Measurements from ENCODE around the gene ANXA2R. TPM values are rescaled to one million over a fixed set of nuclear protein-coding genes. Genes with fewer than 3 reads are reported as not detected.
"Not testable (repeated sequence)": the region's sequence is repeated elsewhere in the genome, so short reads cannot be mapped to it uniquely, and the experiment has no call there.

ANXA2R gene
- total and polyA plus RNA-seq, 4 donors, result 0.49 to 2.0 (median 0.71) TPM

DNA sequence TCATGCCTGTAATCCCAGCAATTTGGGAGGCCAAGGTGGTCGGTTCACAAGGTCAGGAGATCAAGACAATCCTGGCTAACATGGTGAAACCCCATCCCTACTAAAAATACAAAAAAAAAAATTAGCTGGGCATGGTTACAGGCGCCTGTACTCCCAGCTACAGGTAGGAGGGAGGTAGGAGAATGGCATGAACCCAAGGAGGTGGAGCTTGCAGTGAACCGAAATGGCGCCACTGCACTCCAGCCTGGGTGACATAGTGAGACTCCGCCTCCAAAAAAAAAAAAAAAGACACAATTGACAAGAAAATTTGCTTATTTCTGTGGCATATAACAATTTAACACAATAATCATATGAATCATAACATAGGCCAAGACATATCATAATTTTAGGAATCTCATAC is 45.3 kb upstream of the ANXA2R start:
- 94% methylated on average over 5 of the region's 5 CpGs for WGBS
- no peak for DNase-seq (ENCODE audit: low spot score)
- H3K27ac ChIP-seq (ENCODE audit: low read depth in 1 of 2, low read length in 2 of 2), result no peak overlapping the region
- TF ChIP-seq RAD21 (IDR thresholded peaks at IDR 0.05) (no peak), ATF3 (IDR thresholded peaks at IDR 0.05) (no peak), JUND (IDR thresholded peaks at IDR 0.05) (no peak), EGR1 (IDR thresholded peaks at IDR 0.05; ENCODE audit: low read depth in 2 of 2) (no peak), ZBTB33 (IDR thresholded peaks at IDR 0.05) (no peak), CTCF (IDR thresholded peaks at IDR 0.05; ENCODE audit: low read depth, low read length, missing input control) (no peak), RXRA (IDR thresholded peaks at IDR 0.05) (no peak), FOXA1 (IDR thresholded peaks at IDR 0.05) (no peak), YY1 (IDR thresholded peaks at IDR 0.05) (no peak), NR2F2 (IDR thresholded peaks at IDR 0.05) (no peak), HNF4A (conservative IDR thresholded peaks at IDR 0.05) (no peak), TAF1 (conservative IDR thresholded peaks at IDR 0.05) (no peak), HNF4G (IDR thresholded peaks at IDR 0.05) (no peak), FOXA2 (IDR thresholded peaks at IDR 0.05) (no peak), GABPA (IDR thresholded peaks at IDR 0.05 in 1 of 2, conservative IDR thresholded peaks at IDR 0.05 in 1 of 2) (no peak)
- no peaks in the 10 kb centered on the region for H3K9me3 ChIP-seq (ENCODE audit: control insufficient read depth in 4 of 4, low read length in 3 of 4)
- H3K27me3 ChIP-seq (ENCODE audit: control insufficient read depth in 4 of 4, insufficient read depth in 4 of 4, low read length in 3 of 4), result no peaks in the 10 kb centered on the region
- H3K9ac ChIP-seq (ENCODE audit: low read depth in 1 of 2, low read length in 2 of 2), result no peak overlapping the region
- H3K36me3 ChIP-seq (ENCODE audit: control insufficient read depth in 4 of 4, insufficient read depth in 3 of 4, low read depth in 1 of 4, low read length in 3 of 4), result peaks cover 0 to 5% (median 2%) of the 10 kb centered on the region in 4 donors
- H3K4me1 ChIP-seq (ENCODE audit: control insufficient read depth in 4 of 4, insufficient read depth in 4 of 4, low read length in 3 of 4), result no peaks in the 10 kb centered on the region
- no peak overlapping the region for H3K4me3 ChIP-seq (ENCODE audit: low read depth in 1 of 3, low read length in 3 of 3)

GRCh38 chr5:43084468-43084867 is 44.3 kb upstream of the ANXA2R start:
- H3K27me3 ChIP-seq (ENCODE audit: control insufficient read depth in 4 of 4, insufficient read depth in 4 of 4, low read length in 3 of 4); H3K4me1 ChIP-seq (ENCODE audit: control insufficient read depth in 4 of 4, insufficient read depth in 4 of 4, low read length in 3 of 4); DNase-seq (ENCODE audit: low spot score); H3K9me3 ChIP-seq (ENCODE audit: control insufficient read depth in 4 of 4, low read length in 3 of 4); H3K9ac ChIP-seq (ENCODE audit: low read depth in 1 of 2, low read length in 2 of 2); H3K27ac ChIP-seq (ENCODE audit: low read depth in 1 of 2, low read length in 2 of 2); H3K4me3 ChIP-seq (ENCODE audit: low read depth in 1 of 3, low read length in 3 of 3); H3K36me3 ChIP-seq (ENCODE audit: control insufficient read depth in 4 of 4, insufficient read depth in 3 of 4, low read depth in 1 of 4, low read length in 3 of 4): not testable (repeated sequence)
- 97% methylated on average over 7 of the region's 7 CpGs for WGBS

DNA sequence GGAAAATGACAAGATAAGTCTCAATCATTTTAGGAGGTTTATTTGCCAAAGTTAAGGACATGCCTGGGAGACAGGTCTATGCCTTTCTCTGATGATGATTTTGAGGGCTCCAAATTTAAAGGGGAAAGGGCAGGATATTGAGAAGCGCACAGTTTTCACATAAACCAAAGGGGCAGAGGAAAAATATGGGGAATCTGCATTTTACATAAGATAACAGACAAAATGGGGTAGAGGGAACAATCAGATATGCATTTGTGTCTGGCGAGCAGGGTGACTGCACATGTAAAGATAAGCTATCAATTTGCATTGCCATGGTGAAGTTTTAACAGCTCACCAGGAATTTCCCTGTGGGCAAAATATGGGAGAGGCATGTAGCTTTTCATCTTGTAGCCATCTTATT is 41.2 kb upstream of the ANXA2R start:
- H3K27me3 ChIP-seq (ENCODE audit: control insufficient read depth in 4 of 4, insufficient read depth in 4 of 4, low read length in 3 of 4); DNase-seq (ENCODE audit: low spot score); H3K9me3 ChIP-seq (ENCODE audit: control insufficient read depth in 4 of 4, low read length in 3 of 4); H3K4me3 ChIP-seq (ENCODE audit: low read depth in 1 of 3, low read length in 3 of 3); H3K9ac ChIP-seq (ENCODE audit: low read depth in 1 of 2, low read length in 2 of 2); H3K36me3 ChIP-seq (ENCODE audit: control insufficient read depth in 4 of 4, insufficient read depth in 3 of 4, low read depth in 1 of 4, low read length in 3 of 4); H3K27ac ChIP-seq (ENCODE audit: low read depth in 1 of 2, low read length in 2 of 2): not testable (repeated sequence)
- 97% methylated on average over 2 of the region's 2 CpGs for WGBS
- peaks cover 0 to 14% (median 9%) of the 10 kb centered on the region in 4 donors for H3K4me1 ChIP-seq (ENCODE audit: control insufficient read depth in 4 of 4, insufficient read depth in 4 of 4, low read length in 3 of 4)

Measured in liver (tissue), 9 donors.